Karpas-422 (cell line): Measurements from ENCODE around the gene SNX19. TPM values are rescaled to one million over a fixed set of nuclear protein-coding genes. Genes with fewer than 3 reads are reported as not detected.

Source experiments
- DNase-seq: peaks from one replicate; pipeline ENCODE4 v3.0.0-alpha.2; 2015
- H2AFZ ChIP-seq: fragments of 200-600 bp; sonication (generic); 2 replicates; pipeline ENCODE4 v1.6.1; 2014; ENCODE audit warnings: antibody characterized with exemption, low read length, mixed read lengths
- H3K27ac ChIP-seq: fragments of 200-600 bp; sonication (generic); 2 replicates; pipeline ENCODE4 v1.5.1; 2014; ENCODE audit warnings: mild to moderate bottlenecking, low read length, moderate library complexity
- H3K27me3 ChIP-seq: fragments of 200-600 bp; sonication (generic); 2 replicates; pipeline ENCODE4 v1.6.1; 2014; ENCODE audit warnings: low read length, mixed read lengths
- H3K36me3 ChIP-seq: fragments of 200-600 bp; sonication (generic); 2 replicates; pipeline ENCODE4 v1.6.1; 2014; ENCODE audit warnings: low read length, mixed read lengths; ENCODE audit not compliant: insufficient read depth
- H3K4me1 ChIP-seq: fragments of 200-600 bp; sonication (generic); 2 replicates; pipeline ENCODE4 v1.6.1; 2014; ENCODE audit warnings: mild to moderate bottlenecking, low read length, mixed read lengths
- H3K4me2 ChIP-seq: fragments of 200-600 bp; sonication (generic); 2 replicates; pipeline ENCODE4 v1.6.1; 2014; ENCODE audit warnings: low read length, low read depth, mild to moderate bottlenecking; ENCODE audit not compliant: poor library complexity, severe bottlenecking
- H3K4me3 ChIP-seq: fragments of 200-600 bp; sonication (generic); 2 replicates; pipeline ENCODE4 v1.5.1; 2014; ENCODE audit warnings: mild to moderate bottlenecking, antibody characterized with exemption, low read length, mixed read lengths
- H3K79me2 ChIP-seq: fragments of 200-600 bp; sonication (generic); 2 replicates; pipeline ENCODE4 v1.6.1; 2014; ENCODE audit warnings: mild to moderate bottlenecking, low read length, mixed read lengths
- H3K9ac ChIP-seq: fragments of 200-600 bp; sonication (generic); 2 replicates; pipeline ENCODE4 v1.6.0; 2014; ENCODE audit warnings: low read length
- H3K9me2 ChIP-seq: fragments of 200-600 bp; sonication (generic), shearing (Covaris generic); replicated peaks from 2 replicates; pipeline ENCODE4 v1.6.0; 2014; ENCODE audit warnings: mild to moderate bottlenecking, low read length, moderate library complexity; ENCODE audit not compliant: insufficient read depth
- H3K9me3 ChIP-seq: fragments of 300-700, 200-600 bp; sonication (generic); 2 replicates; pipeline ENCODE4 v1.6.1; 2014; ENCODE audit warnings: low read length, mixed read lengths
- H4K20me1 ChIP-seq: fragments of 200-600 bp; sonication (generic); 2 replicates; pipeline ENCODE4 v1.6.1; 2014; ENCODE audit warnings: mild to moderate bottlenecking, antibody characterized with exemption, low read length, low read depth; ENCODE audit not compliant: insufficient read depth
- total RNA-seq: library from RNA; depleted of rRNA; stranded (reverse); fragments of >200 nt; shearing (Covaris generic); gene quantifications from 2 replicates; pipeline ENCODE4 v1.2.3, GENCODE V29; 2014; ENCODE audit warnings: low replicate concordance

SNX19 gene
- total RNA-seq, 1 experiment from 2014 or later: 30.7 TPM

DNA sequence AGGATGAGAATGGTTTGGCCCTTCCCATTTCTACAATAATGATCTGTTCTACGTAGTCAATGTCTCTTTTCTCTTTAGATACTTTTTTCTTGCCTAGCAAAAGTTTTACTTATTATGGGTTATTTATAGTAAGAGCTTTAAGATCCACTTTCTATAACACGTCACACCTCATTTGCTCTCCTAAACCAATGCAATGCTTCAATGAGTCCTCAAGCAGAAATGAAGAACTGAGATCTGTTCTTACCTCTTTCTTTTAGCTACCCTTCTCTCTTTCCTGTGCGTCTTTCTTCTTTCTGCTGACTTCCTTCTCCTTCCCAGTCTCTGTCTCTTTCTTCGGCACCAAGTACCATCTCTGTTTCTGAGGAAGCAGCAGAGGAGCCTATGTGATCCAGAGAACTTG, 61.8 kb downstream of the SNX19 start:
- Histone ChIP-seq H3K4me3 (no peak overlapping the region), H3K27ac (no peak overlapping the region), H3K9me3 (no peaks in the 10 kb centered on the region), H3K36me3 (no peaks in the 10 kb centered on the region), H3K4me1 (peaks cover 9% of the 10 kb centered on the region), H4K20me1 (no peaks in the 10 kb centered on the region), H3K4me2 (no peak overlapping the region), H3K9ac (no peak overlapping the region), H3K79me2 (no peaks in the 10 kb centered on the region), H3K27me3 (no peaks in the 10 kb centered on the region), H3K9me2 (no peaks in the 10 kb centered on the region), H2AFZ (no peak overlapping the region)
- DNase-seq: no peak

DNA sequence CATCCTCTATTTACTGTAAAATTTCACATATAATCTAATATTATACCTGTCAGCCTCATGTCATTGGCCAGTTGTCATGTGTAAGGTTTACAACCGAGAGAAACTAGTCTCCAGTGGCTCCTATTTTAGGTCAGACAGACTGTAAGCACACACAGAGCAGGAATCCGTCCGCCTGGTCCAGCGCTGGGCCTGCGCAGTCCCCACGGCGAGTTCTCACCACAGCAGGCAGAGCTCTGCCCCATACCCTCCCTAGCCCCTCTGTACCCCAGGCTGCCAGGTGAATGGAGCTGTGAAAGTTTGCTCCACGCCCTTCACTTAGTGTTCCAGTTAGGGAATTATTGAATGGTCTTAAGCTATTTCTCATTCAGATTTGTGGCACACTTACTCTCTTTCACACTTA, 63.7 kb downstream of the SNX19 start:
- H3K9ac ChIP-seq: no peak overlapping the region
- peaks cover 9% of the 10 kb centered on the region for H3K4me1 ChIP-seq
- H3K4me3 ChIP-seq: no peak overlapping the region
- no peaks in the 10 kb centered on the region for H3K79me2 ChIP-seq
- no peaks in the 10 kb centered on the region for H3K27me3 ChIP-seq
- H4K20me1 ChIP-seq: no peaks in the 10 kb centered on the region
- no peak overlapping the region for H3K4me2 ChIP-seq
- DNase-seq: no peak
- no peaks in the 10 kb centered on the region for H3K36me3 ChIP-seq
- no peak overlapping the region for H3K27ac ChIP-seq
- no peaks in the 10 kb centered on the region for H3K9me2 ChIP-seq
- no peaks in the 10 kb centered on the region for H3K9me3 ChIP-seq
- H2AFZ ChIP-seq: no peak overlapping the region

DNA sequence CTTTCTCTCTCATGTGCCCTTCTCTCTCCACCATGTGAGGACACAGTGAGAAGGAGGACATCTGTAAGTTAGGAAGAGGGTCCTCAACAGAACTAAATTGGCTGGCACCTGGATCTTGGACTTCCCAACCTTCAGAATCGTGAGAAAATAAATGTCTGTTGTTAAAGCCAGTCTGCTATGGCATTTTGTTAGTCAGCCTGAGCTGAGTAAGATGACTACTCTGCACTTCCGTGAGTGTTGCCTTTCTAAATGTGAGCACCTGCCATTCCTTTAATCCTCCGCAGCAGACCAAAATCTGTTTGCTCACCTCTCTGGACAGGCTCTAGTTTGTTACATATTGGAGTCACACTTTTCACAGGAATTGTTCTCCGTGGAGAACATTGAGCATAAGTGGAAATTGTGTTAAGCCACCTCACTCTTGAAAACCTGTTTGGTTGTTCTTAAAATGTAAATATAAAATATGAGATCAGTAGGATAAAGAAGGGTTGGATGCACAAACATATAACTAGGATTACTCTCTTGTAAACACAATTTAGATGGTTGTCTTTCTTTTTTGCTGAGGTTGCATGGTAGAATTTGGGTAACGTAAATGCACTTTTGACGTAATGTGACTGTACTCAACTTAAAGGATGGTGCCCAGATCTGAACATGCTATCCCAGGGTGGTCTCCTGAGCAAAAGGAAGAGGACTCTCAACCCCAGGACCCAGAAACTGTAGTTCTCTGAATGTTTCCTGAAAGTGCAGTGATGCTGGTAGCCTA, 65.9 kb downstream of the SNX19 start:
- H3K9me3 ChIP-seq: no peaks in the 10 kb centered on the region
- no peaks in the 10 kb centered on the region for H3K36me3 ChIP-seq
- H3K9me2 ChIP-seq: no peaks in the 10 kb centered on the region
- DNase-seq: no peak
- no peaks in the 10 kb centered on the region for H4K20me1 ChIP-seq
- H3K79me2 ChIP-seq: no peaks in the 10 kb centered on the region
- no peak overlapping the region for H2AFZ ChIP-seq
- H3K4me2 ChIP-seq: no peak overlapping the region
- no peaks in the 10 kb centered on the region for H3K27me3 ChIP-seq
- peaks cover 9% of the 10 kb centered on the region for H3K4me1 ChIP-seq
- H3K4me3 ChIP-seq: no peak overlapping the region
- no peak overlapping the region for H3K27ac ChIP-seq
- H3K9ac ChIP-seq: no peak overlapping the region

DNA sequence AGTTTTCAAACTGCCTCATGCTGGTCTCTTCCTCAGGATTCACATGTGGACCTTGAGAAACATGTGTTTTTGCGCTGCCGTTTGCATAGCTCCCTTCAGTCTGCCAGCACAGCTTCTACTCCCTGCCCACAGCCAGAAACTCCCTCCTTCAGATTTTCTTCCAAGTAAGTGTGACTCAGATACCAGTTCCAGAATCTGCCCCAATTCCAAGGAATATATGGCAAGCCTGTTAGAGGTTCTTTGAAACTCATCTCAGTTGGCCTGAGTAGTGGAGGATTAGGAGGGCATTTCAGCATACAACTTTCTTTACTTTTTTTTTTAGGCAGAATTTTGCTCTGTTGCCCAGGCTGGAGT, 67.1 kb downstream of the SNX19 start:
- Histone ChIP-seq H3K36me3 (no peaks in the 10 kb centered on the region), H3K4me2 (no peak overlapping the region), H3K9ac (no peak overlapping the region), H3K4me3 (no peak overlapping the region), H3K27ac (no peak overlapping the region), H3K9me2 (no peaks in the 10 kb centered on the region), H2AFZ (no peak overlapping the region), H3K4me1 (peaks cover under 1% of the 10 kb centered on the region; the same call in 1 of the 2 replicates), H3K79me2 (no peaks in the 10 kb centered on the region), H4K20me1 (no peaks in the 10 kb centered on the region), H3K9me3 (no peaks in the 10 kb centered on the region), H3K27me3 (no peaks in the 10 kb centered on the region)
- no peak for DNase-seq

DNA sequence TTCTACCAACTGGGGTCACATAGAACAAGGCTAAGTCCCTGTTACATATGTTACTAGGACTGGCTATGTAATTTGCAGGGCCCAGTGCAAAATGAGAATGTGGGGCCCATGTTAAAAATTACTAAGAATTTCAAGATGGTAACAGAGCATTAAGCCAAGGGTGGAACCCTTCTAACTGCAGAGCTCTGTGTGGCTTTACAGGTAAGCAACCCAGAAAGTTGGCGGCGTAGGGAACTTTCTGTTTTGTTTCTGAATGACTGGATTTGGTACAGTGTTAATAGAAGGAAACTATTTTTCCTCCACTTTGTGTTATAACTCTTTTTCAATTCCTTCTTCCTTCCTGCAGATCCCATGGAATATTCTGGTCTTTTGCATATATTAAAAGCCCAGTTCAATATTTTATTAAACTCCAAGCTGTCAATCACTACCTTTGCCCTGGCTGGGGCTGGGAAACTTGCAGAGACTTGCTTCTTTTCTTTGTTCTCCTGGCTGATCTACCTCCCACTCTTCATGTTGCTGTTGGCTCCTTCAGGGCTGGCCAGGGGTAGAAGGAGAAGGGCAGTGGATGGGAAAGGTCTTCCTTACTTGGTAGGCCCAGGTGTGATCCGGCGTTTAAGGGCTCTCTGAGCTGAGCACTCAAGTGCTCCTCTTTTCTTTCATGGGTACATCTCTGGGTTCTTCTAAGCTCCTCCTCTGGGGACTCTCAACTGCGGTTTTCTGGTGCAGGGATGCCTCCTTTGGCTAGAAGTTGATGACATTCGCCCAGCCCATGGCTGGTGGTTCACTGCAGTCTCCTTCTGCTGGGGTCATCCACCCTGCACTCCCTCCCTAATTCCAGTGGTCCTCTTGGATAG, 67.7 kb downstream of the SNX19 start:
- H3K27ac ChIP-seq: no peak overlapping the region
- H4K20me1 ChIP-seq: no peaks in the 10 kb centered on the region
- H3K9me3 ChIP-seq: no peaks in the 10 kb centered on the region
- no peaks in the 10 kb centered on the region for H3K36me3 ChIP-seq
- no peak overlapping the region for H3K4me3 ChIP-seq
- H3K9ac ChIP-seq: no peak overlapping the region
- no peaks in the 10 kb centered on the region for H3K27me3 ChIP-seq
- no peak overlapping the region for H2AFZ ChIP-seq
- DNase-seq: no peak
- H3K9me2 ChIP-seq: no peaks in the 10 kb centered on the region
- H3K4me2 ChIP-seq: no peak overlapping the region
- H3K4me1 ChIP-seq: no peaks in the 10 kb centered on the region
- no peaks in the 10 kb centered on the region for H3K79me2 ChIP-seq

DNA sequence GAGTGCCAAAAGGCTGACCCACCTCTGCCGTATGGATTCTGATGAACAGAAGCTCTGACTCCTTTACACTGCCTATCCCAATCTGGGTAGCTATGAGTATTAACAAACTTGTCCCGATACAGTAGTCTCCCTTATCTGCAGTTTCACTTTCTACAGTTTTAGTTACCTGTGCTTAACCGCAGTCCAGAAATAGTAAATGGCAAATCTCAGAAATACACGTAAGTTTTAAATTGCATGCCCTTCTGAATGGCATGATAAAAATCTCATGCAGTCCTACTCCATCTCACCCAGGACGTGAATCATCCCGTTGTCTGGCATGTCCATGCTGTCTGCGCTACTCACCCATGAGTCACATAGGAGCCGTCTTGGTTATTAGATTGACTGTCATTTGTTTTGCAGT, 68.8 kb downstream of the SNX19 start:
- no peaks in the 10 kb centered on the region for H3K36me3 ChIP-seq
- no peak overlapping the region for H3K4me3 ChIP-seq
- no peaks in the 10 kb centered on the region for H3K27me3 ChIP-seq
- no peaks in the 10 kb centered on the region for H4K20me1 ChIP-seq
- no peak for DNase-seq
- H2AFZ ChIP-seq: no peak overlapping the region
- no peaks in the 10 kb centered on the region for H3K79me2 ChIP-seq
- H3K9me2 ChIP-seq: no peaks in the 10 kb centered on the region
- H3K4me2 ChIP-seq: no peak overlapping the region
- H3K4me1 ChIP-seq: no peaks in the 10 kb centered on the region
- no peaks in the 10 kb centered on the region for H3K9me3 ChIP-seq
- no peak overlapping the region for H3K9ac ChIP-seq
- H3K27ac ChIP-seq: no peak overlapping the region

DNA sequence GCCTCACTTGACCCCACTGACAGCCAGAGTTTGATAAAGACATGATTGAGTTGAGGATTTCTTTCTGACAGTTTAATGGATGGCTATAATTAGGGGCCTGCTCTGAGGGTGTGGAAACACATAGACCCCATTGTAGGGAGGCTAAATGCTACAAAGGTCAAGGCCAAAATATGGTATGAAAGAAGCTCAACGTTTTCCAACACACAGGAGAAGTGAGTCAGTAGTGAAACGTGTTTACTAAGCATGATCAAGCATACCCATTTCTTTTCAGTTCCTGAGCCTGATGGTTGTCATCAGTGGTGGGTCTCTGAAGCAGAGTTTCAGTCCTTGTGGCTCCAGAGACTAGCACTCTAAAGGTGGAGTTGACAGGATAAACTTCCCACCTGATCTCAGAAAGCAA, 69.7 kb downstream of the SNX19 start:
- H3K4me2 ChIP-seq: no peak overlapping the region
- no peak overlapping the region for H3K27ac ChIP-seq
- H3K4me1 ChIP-seq: no peaks in the 10 kb centered on the region
- no peaks in the 10 kb centered on the region for H3K9me3 ChIP-seq
- no peak overlapping the region for H2AFZ ChIP-seq
- no peaks in the 10 kb centered on the region for H3K36me3 ChIP-seq
- no peaks in the 10 kb centered on the region for H4K20me1 ChIP-seq
- H3K27me3 ChIP-seq: no peaks in the 10 kb centered on the region
- no peak for DNase-seq
- H3K9ac ChIP-seq: no peak overlapping the region
- H3K79me2 ChIP-seq: no peaks in the 10 kb centered on the region
- H3K9me2 ChIP-seq: no peaks in the 10 kb centered on the region
- no peak overlapping the region for H3K4me3 ChIP-seq

DNA sequence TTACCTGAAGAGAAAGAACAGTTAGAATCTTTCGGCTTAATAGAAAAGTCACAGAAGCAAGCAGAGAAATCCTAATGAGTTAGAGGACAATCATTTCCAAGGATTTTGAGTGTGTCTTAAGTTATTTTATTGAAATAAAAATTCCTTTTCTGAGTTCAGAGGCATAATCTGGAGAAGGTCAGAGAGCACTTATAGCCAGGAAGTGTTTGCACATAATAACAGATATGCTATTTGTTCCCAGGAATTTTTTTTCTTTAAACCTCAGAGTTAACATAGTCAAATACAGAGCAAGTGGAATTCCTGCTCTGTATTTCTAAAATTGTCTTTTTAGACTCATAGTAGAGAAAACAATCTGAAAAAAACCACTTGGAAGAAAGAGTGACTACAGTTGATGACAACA, 74.3 kb downstream of the SNX19 start:
- Histone ChIP-seq H3K79me2 (no peaks in the 10 kb centered on the region), H3K9ac (no peak overlapping the region), H3K4me3 (no peak overlapping the region), H3K27ac (no peak overlapping the region), H2AFZ (no peak overlapping the region), H3K4me2 (no peak overlapping the region), H3K4me1 (no peaks in the 10 kb centered on the region), H4K20me1 (no peaks in the 10 kb centered on the region), H3K36me3 (no peaks in the 10 kb centered on the region), H3K9me3 (no peaks in the 10 kb centered on the region), H3K9me2 (no peaks in the 10 kb centered on the region), H3K27me3 (no peaks in the 10 kb centered on the region)
- no peak for DNase-seq
